Measurements from ENCODE around the gene NR4A1.

Gene NR4A1

DNA sequence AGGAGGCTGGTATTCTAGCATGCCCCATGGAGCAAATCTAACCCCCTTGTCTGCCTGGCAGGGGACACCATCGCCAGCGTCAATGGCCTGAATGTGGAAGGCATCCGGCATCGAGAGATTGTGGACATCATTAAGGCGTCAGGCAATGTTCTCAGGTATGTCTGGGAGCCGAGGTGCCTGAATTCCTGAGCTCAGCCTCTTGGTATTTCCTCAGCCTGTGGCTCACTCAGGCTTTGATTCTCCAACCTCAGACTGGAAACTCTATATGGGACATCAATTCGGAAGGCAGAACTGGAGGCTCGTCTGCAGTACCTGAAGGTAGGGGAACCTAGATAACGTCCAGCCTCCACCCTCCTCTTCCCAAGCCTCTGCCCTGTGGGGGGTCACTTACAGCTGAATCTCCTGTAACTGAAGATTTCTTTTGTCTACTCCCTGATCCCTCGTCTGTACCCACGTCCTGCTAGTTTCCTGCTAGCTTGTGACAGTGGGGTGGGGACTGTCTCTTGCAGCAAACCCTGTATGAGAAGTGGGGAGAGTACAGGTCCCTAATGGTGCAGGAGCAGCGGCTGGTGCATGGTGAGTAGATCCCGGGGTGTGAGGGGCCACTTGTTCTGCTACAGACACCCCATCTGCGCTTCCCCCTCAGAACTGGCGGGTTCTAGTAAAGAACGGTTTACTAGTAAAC lies 37.5 kb upstream of the NR4A1 start:
- no peak overlapping the region for H3K27ac ChIP-seq
- TF ChIP-seq Cebpa-rat (IDR thresholded peaks at IDR 0.05): no peak
- H3K4me3 ChIP-seq: no peak overlapping the region
- no peak overlapping the region for H3K4me2 ChIP-seq
- no peak overlapping the region for H3K9ac ChIP-seq
- H3K4me1 ChIP-seq: peaks cover 24 to 55% (median 49%) of the 10 kb centered on the region in 10 experiments
- H3K27me3 ChIP-seq: no peaks in the 10 kb centered on the region
- peaks cover 7 to 79% (median 24%) of the 10 kb centered on the region in 11 experiments; a peak in 18 of 22 replicates for H4K20me1 ChIP-seq
- no peaks in the 10 kb centered on the region for H3K9me3 ChIP-seq (replicated peaks in 1 of 11)
- peaks cover 37 to 70% (median 51%) of the 10 kb centered on the region in 11 experiments for H3K36me3 ChIP-seq

DNA sequence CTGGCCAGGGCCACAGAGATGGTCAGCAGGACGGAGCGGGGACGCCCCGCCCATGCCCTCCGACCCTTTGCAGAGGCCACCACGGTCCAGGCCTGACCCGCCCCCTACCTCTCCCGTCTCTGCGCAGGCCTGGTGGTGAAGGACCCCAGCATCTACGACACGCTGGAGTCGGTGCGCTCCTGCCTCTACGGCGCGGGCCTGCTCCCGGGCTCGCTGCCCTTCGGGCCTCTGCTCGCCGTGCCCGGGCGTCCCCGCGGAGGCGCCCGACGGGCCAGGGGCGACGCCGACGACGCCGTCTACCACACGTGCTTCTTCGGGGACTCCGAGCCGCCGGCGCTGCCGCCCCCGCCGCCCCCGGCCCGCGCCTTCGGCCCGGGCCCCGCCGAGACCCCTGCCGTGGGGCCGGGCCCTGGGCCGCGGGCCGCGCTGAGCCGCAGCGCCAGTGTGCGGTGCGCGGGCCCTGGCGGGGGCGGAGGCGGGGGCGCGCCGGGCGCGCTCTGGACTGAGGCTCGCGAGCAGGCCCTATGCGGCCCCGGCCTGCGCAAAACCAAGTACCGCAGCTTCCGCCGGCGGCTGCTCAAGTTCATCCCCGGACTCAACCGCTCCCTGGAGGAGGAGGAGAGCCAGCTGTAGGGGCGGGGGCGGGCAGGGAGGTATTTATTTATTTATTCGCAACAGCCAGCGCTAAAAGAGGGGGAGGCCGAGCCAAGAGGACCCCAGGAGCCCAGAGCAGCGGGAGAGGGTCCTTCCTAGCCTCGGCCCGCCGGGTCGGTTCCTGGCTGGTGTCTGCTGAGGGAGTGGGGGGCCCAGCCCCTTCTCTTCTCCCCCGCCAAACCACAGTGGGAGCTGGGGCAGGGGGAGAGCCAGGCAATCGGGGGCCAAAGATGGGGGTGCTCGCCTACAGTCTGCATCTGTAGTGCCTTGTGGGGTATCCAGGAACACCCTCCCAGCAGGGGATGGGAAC lies 36.4 kb upstream of the NR4A1 start:
- peaks cover 0 to 68% (median 14%) of the 10 kb centered on the region in 11 experiments; a peak in 15 of 22 replicates for H4K20me1 ChIP-seq
- no peaks in the 10 kb centered on the region for H3K9me3 ChIP-seq (replicated peaks in 1 of 11)
- H3K9ac ChIP-seq: peak overlapping the region in 3 of 11 experiments; percentile 15 to 52 (median 38); a peak in 3 of 22 replicates
- TF ChIP-seq Cebpa-rat (IDR thresholded peaks at IDR 0.05): no peak
- H3K27ac ChIP-seq: peak overlapping the region in 1 of 11 experiments; percentile 46; a peak in 1 of 22 replicates
- peaks cover 18 to 55% (median 49%) of the 10 kb centered on the region in 10 experiments for H3K4me1 ChIP-seq
- H3K36me3 ChIP-seq: peaks cover 37 to 61% (median 49%) of the 10 kb centered on the region in 11 experiments
- H3K27me3 ChIP-seq: no peaks in the 10 kb centered on the region
- H3K4me3 ChIP-seq: no peak overlapping the region
- H3K4me2 ChIP-seq: peak overlapping the region in 8 of 11 experiments; percentile 24 to 82 (median 62); a peak in 14 of 22 replicates

DNA sequence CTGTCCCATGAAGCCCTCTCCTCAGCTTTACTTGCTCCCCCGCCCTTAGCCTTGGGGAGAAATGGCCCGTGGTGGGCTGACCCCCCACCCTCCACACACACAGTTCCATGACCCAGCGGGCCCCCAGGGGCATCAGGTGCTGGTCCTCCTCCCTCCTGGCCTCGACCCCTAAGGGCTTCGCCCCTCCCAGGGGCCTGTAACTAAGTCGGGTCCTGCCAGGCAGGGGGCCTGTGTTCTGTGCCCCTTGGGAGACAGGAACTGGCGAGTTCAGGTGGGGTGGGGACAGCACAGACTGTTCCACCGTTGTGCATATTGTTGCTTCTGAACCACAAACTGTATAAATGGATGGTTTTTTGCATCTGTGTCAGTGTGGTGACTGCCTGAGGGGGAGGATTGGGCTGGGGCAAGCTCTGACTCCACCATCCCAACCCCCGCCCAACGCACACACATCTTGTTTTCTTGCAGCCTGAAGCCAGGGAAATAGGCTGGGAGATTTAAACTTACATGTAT lies 35.7 kb upstream of the NR4A1 start:
- peaks cover 17 to 55% (median 49%) of the 10 kb centered on the region in 10 experiments for H3K4me1 ChIP-seq
- no peaks in the 10 kb centered on the region for H3K9me3 ChIP-seq (replicated peaks in 1 of 11)
- H3K4me3 ChIP-seq: no peak overlapping the region
- H3K9ac ChIP-seq: peak overlapping the region in 5 of 11 experiments; percentile 5 to 52 (median 38); a peak in 4 of 22 replicates
- peaks cover 36 to 54% (median 46%) of the 10 kb centered on the region in 11 experiments for H3K36me3 ChIP-seq
- H3K27ac ChIP-seq: peak overlapping the region in 1 of 11 experiments; percentile 46; a peak in 1 of 22 replicates
- peaks cover 0 to 61% (median 7%) of the 10 kb centered on the region in 11 experiments; a peak in 13 of 22 replicates for H4K20me1 ChIP-seq
- H3K4me2 ChIP-seq: peak overlapping the region in 8 of 11 experiments; percentile 24 to 82 (median 62); a peak in 14 of 22 replicates
- no peaks in the 10 kb centered on the region for H3K27me3 ChIP-seq
- no peak for TF ChIP-seq Cebpa-rat (IDR thresholded peaks at IDR 0.05)

DNA sequence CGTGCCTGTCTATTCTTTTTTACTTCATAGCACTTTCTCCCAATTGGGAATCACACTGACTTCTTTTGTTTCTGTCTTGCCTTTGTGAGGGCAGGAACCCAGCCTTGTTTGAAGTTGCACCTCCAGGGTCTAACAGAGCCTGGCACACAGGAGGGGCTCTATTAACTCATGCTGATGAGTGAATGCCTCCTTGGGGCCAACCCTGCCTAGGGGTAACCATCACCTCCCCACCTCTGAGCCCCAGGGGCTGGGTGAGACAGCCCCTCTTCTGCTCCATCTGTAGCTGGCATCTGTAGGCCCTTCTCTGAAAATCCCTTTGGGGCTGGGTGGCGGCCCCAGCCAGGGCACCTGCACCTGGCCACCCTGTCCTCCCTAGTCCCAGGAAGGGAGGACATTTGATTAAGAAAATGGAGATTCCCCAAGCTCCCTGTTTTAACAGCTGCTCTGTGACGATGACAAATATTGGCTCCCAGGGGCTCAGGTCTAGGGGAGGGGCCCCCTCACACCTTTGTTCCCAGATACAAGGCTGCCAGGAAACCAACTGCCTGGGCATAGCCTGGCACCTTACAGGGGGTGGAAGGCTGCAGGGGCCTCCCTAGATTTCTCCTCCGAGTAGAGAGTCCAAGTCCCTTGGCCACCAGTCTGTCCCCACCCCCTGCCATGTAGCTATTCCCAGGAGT lies 32.7 kb upstream of the NR4A1 start:
- Histone ChIP-seq H3K9ac (0 out of 22 replicates have a peak overlapping the region, but pooled peaks of 1 of the 11 experiments have one; percentile 24), H3K9me3 (replicated peaks in 1 of 11) (no peaks in the 10 kb centered on the region), H3K4me2 (peak overlapping the region in 10 of 11 experiments; percentile 7 to 96 (median 94); a peak in 15 of 22 replicates), H3K36me3 (peaks cover 11 to 26% (median 18%) of the 10 kb centered on the region in 11 experiments; a peak in 21 of 22 replicates), H4K20me1 (peaks cover 0 to 35% (median 3%) of the 10 kb centered on the region in 11 experiments; a peak in 11 of 22 replicates), H3K27ac (no peak overlapping the region), H3K4me1 (peaks cover 33 to 76% (median 70%) of the 10 kb centered on the region in 10 experiments), H3K4me3 (no peak overlapping the region), H3K27me3 (no peaks in the 10 kb centered on the region)
- TF ChIP-seq Cebpa-rat (IDR thresholded peaks at IDR 0.05): no peak

DNA sequence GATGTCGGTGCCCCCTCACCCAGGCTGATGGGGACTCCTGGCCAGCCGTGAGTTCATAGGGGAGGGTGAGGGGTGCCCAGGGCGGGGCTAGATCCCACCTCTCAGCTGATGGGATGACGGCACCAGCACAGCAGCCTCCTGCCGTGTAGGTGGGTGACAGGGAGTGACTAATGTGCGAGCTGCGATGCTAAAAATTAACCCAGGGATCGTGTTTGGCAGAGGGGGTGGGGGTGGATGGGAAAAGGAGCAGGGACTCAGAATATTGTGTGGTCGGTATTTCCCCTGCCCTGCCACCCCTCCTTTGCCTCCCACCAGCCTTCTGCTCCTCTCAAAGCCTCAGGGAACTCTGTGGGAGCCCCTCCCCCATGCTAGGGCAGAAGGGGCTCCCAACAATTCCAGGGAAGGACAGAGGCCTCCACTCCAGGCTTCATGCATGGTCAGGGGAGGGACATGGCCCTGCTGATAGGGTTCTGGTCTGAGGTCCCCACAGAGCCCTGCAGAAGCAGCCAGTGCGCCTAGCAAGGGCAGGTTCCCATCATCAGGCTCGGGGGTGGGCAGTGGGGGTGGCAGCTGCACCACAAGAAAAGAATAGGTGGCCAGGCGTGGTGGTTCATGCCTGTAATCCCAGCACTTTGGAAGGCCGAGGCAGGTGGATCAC lies 32.0 kb upstream of the NR4A1 start:
- Histone ChIP-seq H3K4me1 (peaks cover 38 to 81% (median 76%) of the 10 kb centered on the region in 10 experiments), H3K9me3 (replicated peaks in 1 of 11) (no peaks in the 10 kb centered on the region), H3K4me2 (peak overlapping the region in 10 of 11 experiments; percentile 7 to 96 (median 94); a peak in 17 of 22 replicates), H3K27ac (no peak overlapping the region), H3K27me3 (no peaks in the 10 kb centered on the region), H3K36me3 (peaks cover 4 to 20% (median 11%) of the 10 kb centered on the region in 11 experiments; a peak in 21 of 22 replicates), H3K9ac (no peak overlapping the region), H4K20me1 (peaks cover 0 to 29% (median 3%) of the 10 kb centered on the region in 11 experiments; a peak in 10 of 22 replicates), H3K4me3 (no peak overlapping the region)
- TF ChIP-seq Cebpa-rat (IDR thresholded peaks at IDR 0.05): no peak

DNA sequence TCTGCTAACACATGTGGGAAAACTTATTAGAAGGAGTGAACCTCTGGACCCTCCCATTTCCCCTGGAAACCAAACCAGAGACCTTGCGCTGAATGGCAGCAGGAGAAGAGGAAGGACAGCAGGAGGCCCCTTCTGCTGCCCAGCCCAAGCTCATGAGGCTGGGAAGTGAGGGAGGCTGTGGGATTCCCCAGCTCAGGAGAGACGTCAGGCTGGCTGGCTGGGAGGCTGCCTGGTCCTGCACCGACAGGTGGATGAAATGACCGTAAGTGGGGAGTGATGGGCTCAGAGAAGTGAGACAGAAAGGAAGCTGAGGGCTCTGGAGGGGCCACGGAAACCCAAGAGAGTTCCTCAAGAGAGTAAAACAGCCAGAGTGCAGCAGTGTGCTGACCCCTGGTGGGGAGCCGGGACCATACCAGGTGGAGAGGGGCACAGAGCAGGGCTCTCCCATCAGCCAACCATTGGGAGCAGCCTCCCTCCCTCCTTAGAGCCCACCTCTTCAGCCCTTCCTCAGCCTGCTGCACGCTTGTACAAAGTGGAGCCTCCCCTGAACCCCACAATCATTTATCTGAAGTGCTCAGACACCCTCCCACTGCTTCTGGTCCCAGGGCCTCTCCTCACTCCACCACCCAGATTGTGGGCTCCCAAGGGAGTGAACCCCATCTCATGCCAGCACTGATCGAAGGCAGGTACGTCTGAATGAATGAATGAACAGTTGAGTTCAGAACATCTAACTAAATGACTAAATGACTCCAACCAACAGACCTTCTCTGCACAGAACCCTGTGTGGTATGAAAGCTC lies 30.5 kb upstream of the NR4A1 start:
- H3K4me2 ChIP-seq: peak overlapping the region; percentile 78 to 96 (median 94)
- H3K4me3 ChIP-seq: peak overlapping the region in 1 of 10 experiments; percentile 37; a peak in 4 of 20 replicates
- H3K27ac ChIP-seq: peak overlapping the region in 3 of 11 experiments; percentile 8 to 33 (median 17); a peak in 2 of 22 replicates
- H3K9ac ChIP-seq: peak overlapping the region in 7 of 11 experiments; percentile 21 to 57 (median 47); a peak in 12 of 22 replicates
- H4K20me1 ChIP-seq: peaks cover 0 to 17% (median 0%) of the 10 kb centered on the region in 11 experiments; a peak in 9 of 22 replicates
- peaks cover 48 to 89% (median 83%) of the 10 kb centered on the region in 10 experiments for H3K4me1 ChIP-seq
- H3K36me3 ChIP-seq: peaks cover 0 to 5% (median 1%) of the 10 kb centered on the region in 11 experiments; a peak in 8 of 22 replicates
- H3K27me3 ChIP-seq: no peaks in the 10 kb centered on the region
- no peaks in the 10 kb centered on the region for H3K9me3 ChIP-seq (replicated peaks in 1 of 11)
- TF ChIP-seq Cebpa-rat (IDR thresholded peaks at IDR 0.05): no peak

DNA sequence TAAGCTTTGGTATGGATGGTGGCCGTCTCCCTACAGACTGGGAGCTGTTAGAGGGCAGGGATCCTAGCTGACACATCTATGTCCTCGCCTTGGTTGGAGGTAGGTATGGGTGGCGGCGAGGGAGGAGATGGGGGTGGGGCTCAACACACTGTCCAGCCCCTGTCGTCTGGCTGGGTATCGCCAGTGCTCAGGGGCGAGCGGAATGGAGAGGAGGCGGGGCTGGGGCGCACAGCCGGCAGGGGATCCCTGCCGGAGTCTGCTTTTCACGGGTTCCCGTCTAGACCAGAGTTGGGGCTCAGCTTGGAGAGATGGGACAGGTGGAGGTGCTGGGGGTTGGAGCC lies 28.4 kb upstream of the NR4A1 start:
- no peak for TF ChIP-seq Cebpa-rat (IDR thresholded peaks at IDR 0.05)
- peak overlapping the region in 10 of 11 experiments; percentile 18 to 82 (median 72); a peak in 19 of 22 replicates for H3K27ac ChIP-seq
- peak overlapping the region; percentile 56 to 79 (median 71); a peak in 21 of 22 replicates for H3K9ac ChIP-seq
- peaks cover 52 to 92% (median 90%) of the 10 kb centered on the region in 10 experiments for H3K4me1 ChIP-seq
- H3K36me3 ChIP-seq: no peaks in the 10 kb centered on the region
- no peaks in the 10 kb centered on the region for H3K9me3 ChIP-seq (replicated peaks in 1 of 11)
- peak overlapping the region; percentile 84 to 96 (median 94) for H3K4me2 ChIP-seq
- no peaks in the 10 kb centered on the region for H4K20me1 ChIP-seq
- no peaks in the 10 kb centered on the region for H3K27me3 ChIP-seq
- peak overlapping the region; percentile 53 to 72 (median 60) for H3K4me3 ChIP-seq
